Prostate gland (tissue), 2 donors: Measurements from ENCODE around the gene CTDP1.

Source experiments
- POLR2A ChIP-seq: fragments of 450-650 bp; IDR thresholded peaks from one replicate; pipeline ENCODE4 v1.6.1; 2016; ENCODE audit warnings: antibody characterized with exemption, mild to moderate bottlenecking
- POLR2AphosphoS5 ChIP-seq: sonication (generic); formaldehyde crosslinking; IDR thresholded peaks from one replicate; pipeline ENCODE4 v1.6.1; 2017; ENCODE audit warnings: antibody characterized with exemption
- TF ChIP-seq, protein P1 (sequence below), 4 experiments: fragments of 200-600 bp in 2 of 4; fragments of 450-650 bp in 2 of 4; sonication (generic) in 2 of 4; IDR thresholded peaks; 1 replicate in 3 of 4; 2 replicates in 1 of 4; pipeline ENCODE4 v1.5.1; 2016 to 2019; ENCODE audit warnings: antibody characterized with exemption in 4 of 4, mild to moderate bottlenecking in 2 of 4, moderate library complexity in 2 of 4

DNA sequence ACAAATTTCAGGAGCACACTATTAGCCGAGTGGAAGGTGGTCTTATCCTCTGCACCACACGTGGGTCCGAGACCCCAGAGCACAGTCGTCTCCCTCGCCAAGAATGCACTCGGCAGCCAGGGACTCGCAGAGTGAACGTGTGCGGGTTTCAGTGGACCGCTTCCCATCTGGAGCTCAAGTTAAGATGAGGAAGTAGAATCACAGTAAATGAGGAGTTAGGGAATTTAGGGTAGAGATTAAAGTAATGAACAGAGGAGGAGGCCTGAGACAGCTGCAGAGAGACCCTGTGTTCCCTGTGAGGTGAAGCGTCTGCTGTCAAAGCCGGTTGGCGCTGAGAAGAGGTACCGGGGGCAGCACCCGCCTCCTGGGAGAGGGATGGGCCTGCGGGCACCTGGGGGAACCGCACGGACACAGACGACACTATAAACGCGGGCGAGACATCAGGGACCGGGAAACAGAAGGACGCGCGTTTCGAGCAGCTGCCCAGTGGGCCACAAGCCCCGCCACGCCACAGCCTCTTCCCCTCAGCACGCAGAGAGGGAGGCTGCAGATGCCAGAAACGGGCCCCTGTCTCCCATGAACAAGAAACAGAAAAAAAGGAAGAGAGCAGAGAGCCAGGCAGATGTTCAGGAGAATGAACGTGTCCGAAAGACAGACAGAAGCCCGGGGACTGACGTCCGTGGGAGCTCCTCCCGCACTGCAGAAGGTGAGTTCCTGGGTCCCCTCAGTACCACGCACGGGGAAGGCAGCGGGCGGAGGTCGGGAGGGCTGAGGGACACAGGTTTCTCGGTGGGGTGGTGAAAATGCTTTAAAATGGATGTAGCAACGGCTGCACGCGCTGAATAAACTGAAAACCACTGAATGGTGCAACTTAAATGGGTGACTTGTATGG, 112.7 kb downstream of the CTDP1 start:
- no peak for TF ChIP-seq POLR2AphosphoS5
- TF ChIP-seq, protein P1, sequence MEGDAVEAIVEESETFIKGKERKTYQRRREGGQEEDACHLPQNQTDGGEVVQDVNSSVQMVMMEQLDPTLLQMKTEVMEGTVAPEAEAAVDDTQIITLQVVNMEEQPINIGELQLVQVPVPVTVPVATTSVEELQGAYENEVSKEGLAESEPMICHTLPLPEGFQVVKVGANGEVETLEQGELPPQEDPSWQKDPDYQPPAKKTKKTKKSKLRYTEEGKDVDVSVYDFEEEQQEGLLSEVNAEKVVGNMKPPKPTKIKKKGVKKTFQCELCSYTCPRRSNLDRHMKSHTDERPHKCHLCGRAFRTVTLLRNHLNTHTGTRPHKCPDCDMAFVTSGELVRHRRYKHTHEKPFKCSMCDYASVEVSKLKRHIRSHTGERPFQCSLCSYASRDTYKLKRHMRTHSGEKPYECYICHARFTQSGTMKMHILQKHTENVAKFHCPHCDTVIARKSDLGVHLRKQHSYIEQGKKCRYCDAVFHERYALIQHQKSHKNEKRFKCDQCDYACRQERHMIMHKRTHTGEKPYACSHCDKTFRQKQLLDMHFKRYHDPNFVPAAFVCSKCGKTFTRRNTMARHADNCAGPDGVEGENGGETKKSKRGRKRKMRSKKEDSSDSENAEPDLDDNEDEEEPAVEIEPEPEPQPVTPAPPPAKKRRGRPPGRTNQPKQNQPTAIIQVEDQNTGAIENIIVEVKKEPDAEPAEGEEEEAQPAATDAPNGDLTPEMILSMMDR (IDR thresholded peaks at IDR 0.05): no peak
- TF ChIP-seq POLR2A: no peak
